Kidney (tissue), 14 donors: Measurements from ENCODE around the gene CHD6. TPM values are rescaled to one million over a fixed set of nuclear protein-coding genes. Genes with fewer than 3 reads are reported as not detected.

Experiments
- DNase-seq, 5 donors: peaks; one replicate each; pipeline ENCODE4 v3.0.0-alpha.2; 2013 to 2020
- FAIRE-seq: peaks from 2 replicates; lab custom pipeline; 2012; peaks lifted over from hg19 to GRCh38; lab: Jason Lieb, UNC
- H3K27ac ChIP-seq, 2 donors: one replicate each; pipeline ENCODE4 v1.7.0; 2013; ENCODE audit warnings: low read depth in 2 of 2, low read length in 2 of 2, inconsistent platforms in 1 of 2
- H3K27me3 ChIP-seq: one replicate; pipeline ENCODE4 v1.7.1; 2013; ENCODE audit warnings: low read length, inconsistent platforms; ENCODE audit not compliant: control insufficient read depth, insufficient read depth
- H3K36me3 ChIP-seq, 3 donors: one replicate each; pipeline versions ENCODE4 v1.7.0 to v1.7.1; 2013; ENCODE audit warnings: low read length in 3 of 3, control low read depth in 1 of 3, inconsistent platforms in 1 of 3; ENCODE audit not compliant: insufficient read depth in 3 of 3, control insufficient read depth in 2 of 3
- H3K4me1 ChIP-seq, 3 donors: one replicate each; pipeline versions ENCODE4 v1.7.0 to v1.7.1; 2013; ENCODE audit warnings: low read length in 3 of 3, inconsistent platforms in 1 of 3, low read depth in 1 of 3; ENCODE audit not compliant: control insufficient read depth in 2 of 3, insufficient read depth in 2 of 3
- H3K4me3 ChIP-seq, 3 donors: one replicate each; pipeline versions ENCODE4 v1.7.0 to v1.8.1; 2013; ENCODE audit warnings: low read length in 3 of 3, control low read depth in 1 of 3, inconsistent platforms in 1 of 3
- H3K9ac ChIP-seq, 3 donors: one replicate each; pipeline versions ENCODE4 v1.7.0 to v1.7.1; 2013; ENCODE audit warnings: low read length in 3 of 3, control low read depth in 1 of 3, inconsistent platforms in 1 of 3
- H3K9me3 ChIP-seq, 3 donors: one replicate each; pipeline versions ENCODE4 v1.7.0 to v1.7.1; 2013; ENCODE audit warnings: low read length in 3 of 3, control low read depth in 1 of 3, inconsistent platforms in 1 of 3; ENCODE audit not compliant: control insufficient read depth in 2 of 3, insufficient read depth in 1 of 3
- intact Hi-C: fragments of 100-400 bp; cut with DNase I; formaldehyde crosslinking; loops from one replicate; pipeline ENCODE4 v1.11.1; 2022
- polyA plus RNA-seq: library from polyadenylated mRNA; stranded (reverse); fragments of 350-450 nt; fragmentation: Illumina TruSeq; extraction: RNeasy Lipid Tissue Mini Kit (QIAGEN cat#74804); gene quantifications from one replicate; pipeline ENCODE4 v1.2.3, GENCODE V29; 2014; ENCODE audit warnings: low read depth, low replicate concordance; ENCODE audit not compliant: insufficient read depth
- total RNA-seq: library from RNA; stranded (reverse); fragmentation: NEBNext Ultra II Directional; extraction: Animal tissue kit (Norgen Biotek cat#: 25700); gene quantifications from one replicate; pipeline ENCODE4 v1.2.1, GENCODE V29; 2021
- TF ChIP-seq, protein P1 (sequence below): IDR thresholded peaks from 3 replicates; pipeline ENCODE4 v1.5.1; 2012; ENCODE audit warnings: mild to moderate bottlenecking, moderate library complexity, borderline replicate concordance; ENCODE audit not compliant: insufficient read depth; ENCODE audit errors: extremely low read depth
- donor health status: control.
- donor health status: control.
- donor health status: control.
- donor health status: control.
- donor health status: control.
- donor health status: DM: yes; HTN: yes; CAD: no.
- donor health status: Normal renal cell carcinoma (clear cell type).

The CHD6 gene
- total and polyA plus RNA-seq, 2 donors from 2014 or later = 4.5 to 53.5 TPM

DNA sequence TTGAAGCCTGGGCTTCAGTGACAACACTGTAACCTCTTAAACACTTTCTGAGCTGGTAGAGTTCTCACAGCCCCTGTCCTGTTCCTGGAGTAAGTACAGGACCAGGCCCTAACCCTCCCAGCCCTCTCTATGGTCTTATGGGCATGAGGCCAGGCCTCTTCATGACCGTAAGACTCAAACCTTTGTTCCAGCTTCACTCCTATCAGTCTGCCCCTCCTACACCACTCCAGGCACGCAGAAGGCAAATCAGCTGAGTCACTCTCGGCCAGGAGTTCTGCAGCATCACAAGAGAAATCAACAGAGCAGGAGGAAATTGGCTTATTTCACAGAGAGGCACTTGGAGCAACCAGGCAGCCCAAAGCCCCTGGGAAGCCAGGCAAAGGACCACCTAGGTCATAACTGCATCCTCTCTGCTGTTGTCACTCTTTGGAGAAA, 25.3 kb upstream of the CHD6 start:
- intact Hi-C loops = no loop called here
- H3K9ac ChIP-seq = no peak overlapping the region
- TF ChIP-seq, protein P1, sequence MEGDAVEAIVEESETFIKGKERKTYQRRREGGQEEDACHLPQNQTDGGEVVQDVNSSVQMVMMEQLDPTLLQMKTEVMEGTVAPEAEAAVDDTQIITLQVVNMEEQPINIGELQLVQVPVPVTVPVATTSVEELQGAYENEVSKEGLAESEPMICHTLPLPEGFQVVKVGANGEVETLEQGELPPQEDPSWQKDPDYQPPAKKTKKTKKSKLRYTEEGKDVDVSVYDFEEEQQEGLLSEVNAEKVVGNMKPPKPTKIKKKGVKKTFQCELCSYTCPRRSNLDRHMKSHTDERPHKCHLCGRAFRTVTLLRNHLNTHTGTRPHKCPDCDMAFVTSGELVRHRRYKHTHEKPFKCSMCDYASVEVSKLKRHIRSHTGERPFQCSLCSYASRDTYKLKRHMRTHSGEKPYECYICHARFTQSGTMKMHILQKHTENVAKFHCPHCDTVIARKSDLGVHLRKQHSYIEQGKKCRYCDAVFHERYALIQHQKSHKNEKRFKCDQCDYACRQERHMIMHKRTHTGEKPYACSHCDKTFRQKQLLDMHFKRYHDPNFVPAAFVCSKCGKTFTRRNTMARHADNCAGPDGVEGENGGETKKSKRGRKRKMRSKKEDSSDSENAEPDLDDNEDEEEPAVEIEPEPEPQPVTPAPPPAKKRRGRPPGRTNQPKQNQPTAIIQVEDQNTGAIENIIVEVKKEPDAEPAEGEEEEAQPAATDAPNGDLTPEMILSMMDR = no peak
- H3K27me3 ChIP-seq = no peaks in the 10 kb centered on the region
- FAIRE-seq (no peak), DNase-seq (no peak)
- H3K4me1 ChIP-seq = no peaks in the 10 kb centered on the region
- no peak overlapping the region for H3K4me3 ChIP-seq
- no peaks in the 10 kb centered on the region for H3K36me3 ChIP-seq
- H3K27ac ChIP-seq = no peak overlapping the region
- no peaks in the 10 kb centered on the region for H3K9me3 ChIP-seq

DNA sequence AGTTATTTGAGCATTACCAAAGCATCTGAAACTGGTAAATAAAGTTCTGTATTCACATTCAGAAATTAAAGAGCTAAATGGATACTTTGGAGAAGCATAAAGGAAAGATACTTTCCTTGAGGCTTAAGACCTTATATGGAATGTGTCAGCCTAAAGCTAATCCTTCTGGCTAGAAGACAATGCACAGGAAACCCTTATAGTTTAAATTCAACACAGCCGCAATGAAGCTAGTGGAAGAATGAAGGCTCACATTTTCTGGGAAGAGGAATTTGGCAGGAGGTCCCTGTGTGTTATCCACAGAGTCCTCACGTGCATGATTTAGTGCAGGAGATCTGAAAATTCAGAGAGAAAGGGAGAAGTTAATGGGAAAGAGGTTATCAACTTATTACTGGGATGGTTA, 21.5 kb upstream of the CHD6 start:
- FAIRE-seq = no peak
- TF ChIP-seq, protein P1 = no peak
- no peak overlapping the region for H3K4me3 ChIP-seq
- H3K27me3 ChIP-seq = no peaks in the 10 kb centered on the region
- no peaks in the 10 kb centered on the region for H3K36me3 ChIP-seq
- no peak overlapping the region for H3K9ac ChIP-seq
- intact Hi-C loops = no loop called here
- no peak for DNase-seq
- H3K4me1 ChIP-seq = no peaks in the 10 kb centered on the region
- H3K9me3 ChIP-seq = no peaks in the 10 kb centered on the region
- no peak overlapping the region for H3K27ac ChIP-seq

DNA sequence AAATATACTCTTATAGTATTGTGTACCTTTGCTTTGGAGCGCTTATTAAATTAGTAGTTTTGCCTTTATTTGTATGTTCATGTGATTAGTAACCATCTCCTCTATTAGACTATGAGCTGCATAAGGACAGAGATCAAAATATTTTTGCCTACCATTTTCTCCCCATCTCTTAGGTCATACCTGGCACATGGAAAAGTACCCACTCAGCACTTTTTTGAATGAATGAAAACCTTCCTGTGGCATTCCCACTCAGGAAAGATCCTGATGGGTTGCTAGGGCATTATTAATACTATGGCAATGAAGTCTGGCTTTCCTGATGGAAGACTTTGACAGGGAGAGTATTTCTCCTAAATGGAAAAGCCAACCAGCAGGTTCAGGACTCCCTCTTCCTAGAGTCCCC, 20.3 kb upstream of the CHD6 start:
- TF ChIP-seq, protein P1 = no peak
- Histone ChIP-seq H3K27me3 (no peaks in the 10 kb centered on the region), H3K36me3 (no peaks in the 10 kb centered on the region), H3K9me3 (no peaks in the 10 kb centered on the region), H3K27ac (no peak overlapping the region), H3K4me1 (no peaks in the 10 kb centered on the region), H3K9ac (no peak overlapping the region), H3K4me3 (no peak overlapping the region)
- no peak for FAIRE-seq
- no peak for DNase-seq
- intact Hi-C loops = no loop called here

DNA sequence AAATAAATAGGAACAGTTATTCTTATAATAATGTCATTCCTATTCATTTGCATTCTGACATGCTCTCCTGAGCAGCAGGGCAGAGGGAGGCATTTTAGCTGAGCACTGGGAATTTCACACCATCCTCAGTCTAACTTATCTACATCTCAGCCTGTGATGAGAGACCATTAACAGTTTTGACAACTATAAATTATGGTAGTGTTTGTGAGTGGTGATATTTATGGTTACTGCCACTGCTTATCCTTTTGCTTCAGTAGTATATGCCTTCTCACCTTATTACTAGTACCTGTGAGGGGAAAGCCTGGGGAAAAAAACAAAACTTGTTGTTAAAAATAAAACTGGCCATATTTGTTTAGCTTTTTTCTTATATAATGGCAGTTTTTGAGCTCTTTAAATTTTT, 17.0 kb upstream of the CHD6 start:
- TF ChIP-seq, protein P1 = no peak

More for the DNA sequence above, 17.0 kb upstream of the CHD6 start:
- no peak overlapping the region for H3K27ac ChIP-seq
- no peaks in the 10 kb centered on the region for H3K4me1 ChIP-seq
- DNase-seq (no peak), FAIRE-seq (no peak)
- intact Hi-C loops = no loop called here
- H3K9ac ChIP-seq = no peak overlapping the region
- H3K36me3 ChIP-seq = no peaks in the 10 kb centered on the region
- H3K27me3 ChIP-seq = no peaks in the 10 kb centered on the region
- no peaks in the 10 kb centered on the region for H3K9me3 ChIP-seq
- no peak overlapping the region for H3K4me3 ChIP-seq
